GM18520 (cell line): ENCODE data around the gene ANKRD27.

ENCODE experiments used
- ATAC-seq: cut with Tn5 transposase; IDR thresholded peaks from one replicate; pipeline ENCODE4 v1.9.1; 2021; ENCODE audit not compliant: unreplicated experiment

Gene ANKRD27

DNA sequence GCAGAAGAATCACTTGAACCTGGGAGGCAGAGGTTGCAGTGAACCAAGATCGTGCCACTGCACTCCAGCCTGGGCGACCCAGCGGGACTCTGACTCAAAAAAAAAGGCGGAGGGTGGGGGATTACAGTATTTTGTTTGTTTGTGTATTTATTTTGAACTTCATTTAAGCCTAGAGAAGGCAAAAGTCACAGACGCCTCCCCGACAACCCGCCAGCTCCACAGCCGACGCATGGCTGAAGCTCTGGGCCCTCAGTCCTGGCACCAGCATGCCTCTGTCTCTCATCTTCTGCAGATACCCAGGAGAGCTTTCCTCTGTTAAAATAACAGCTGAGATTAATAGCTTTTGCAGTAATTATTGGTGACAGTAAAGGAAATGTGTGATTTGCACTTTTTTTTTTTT is 111.2 kb downstream of the ANKRD27 start:
- no peak for ATAC-seq

DNA sequence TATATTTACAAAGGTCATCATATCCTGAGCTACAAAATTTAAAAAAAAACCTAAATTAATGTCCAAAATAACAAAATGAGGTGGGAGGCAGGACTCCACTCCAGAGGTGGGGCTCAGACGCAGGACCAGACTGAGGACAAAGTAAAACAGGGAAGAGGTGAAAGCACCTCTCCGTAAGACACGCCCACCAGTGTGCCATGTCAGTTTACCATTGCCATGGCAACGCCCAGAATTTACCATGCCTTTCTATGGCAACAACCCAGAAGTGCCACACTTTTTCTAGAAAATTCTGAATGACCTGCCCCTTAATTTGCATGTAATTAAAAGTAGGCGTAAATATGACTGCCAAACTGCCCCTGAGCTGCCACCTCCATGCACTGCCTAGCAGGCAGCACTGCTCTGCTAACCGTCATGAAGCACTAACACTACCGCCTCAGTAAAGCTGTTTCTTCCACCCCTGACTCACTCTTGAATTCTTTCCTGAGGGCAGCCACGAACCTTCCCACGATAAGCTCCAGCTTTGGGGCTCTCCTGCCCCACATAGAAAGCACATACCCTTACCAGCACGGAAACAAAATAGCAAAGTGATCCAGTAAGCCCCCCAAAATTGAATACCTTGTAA is 116.3 kb downstream of the ANKRD27 start:
- no peak for ATAC-seq

DNA sequence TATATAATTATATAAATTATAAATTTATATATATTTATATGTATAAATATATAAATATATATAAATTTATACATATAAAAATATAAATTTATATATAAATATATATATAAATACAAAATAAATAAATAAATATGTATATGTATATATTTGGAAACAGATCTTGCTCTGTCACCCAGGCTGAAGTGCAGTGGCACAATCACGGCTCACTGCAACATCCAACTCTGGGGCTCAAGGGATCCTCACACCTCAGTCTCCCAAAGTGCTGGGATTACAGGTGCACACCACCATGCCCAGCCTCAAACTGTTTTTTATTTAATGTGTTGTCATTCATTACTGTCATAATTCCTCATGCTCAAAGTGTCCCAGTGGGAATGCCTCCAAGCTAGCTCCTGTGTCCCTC is 119.2 kb downstream of the ANKRD27 start:
- no peak for ATAC-seq

DNA sequence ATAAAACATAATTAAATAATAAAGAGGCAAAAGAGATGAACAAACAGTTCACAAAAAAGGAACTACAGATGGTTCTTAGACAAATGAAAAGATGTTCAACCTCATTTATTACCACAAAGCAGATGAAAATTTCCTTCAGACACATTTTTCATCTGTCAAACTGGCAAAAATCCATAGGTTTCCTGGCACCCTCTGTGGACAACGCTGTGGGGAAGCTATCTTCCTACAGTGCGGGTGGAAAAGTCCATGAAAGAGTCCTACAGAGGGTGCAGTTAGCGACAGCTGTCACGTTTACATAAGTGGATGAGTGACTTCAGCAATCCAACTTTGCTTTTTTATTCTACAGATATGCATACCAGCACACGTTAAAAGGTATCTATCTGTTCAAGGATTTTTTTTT is 124.3 kb downstream of the ANKRD27 start:
- no peak for ATAC-seq
